A673 (cell line): ENCODE data around the gene TRIM38. TPM values are rescaled to one million over a fixed set of nuclear protein-coding genes. Genes with fewer than 3 reads are reported as not detected.
"Not testable (repeated sequence)": the region's sequence is repeated elsewhere in the genome, so short reads cannot be mapped to it uniquely, and the experiment has no call there.

Experiments
- BruUV-seq: library from RNA; stranded (reverse); fragments of 400-500 nt; replicated peaks from 2 replicates; lab custom pipeline; 2021; lab: Mats Ljungman, UMichigan
- CTCF ChIA-PET: fragments of 300-600 bp; sonication (Branson Sonifier 250); formaldehyde crosslinking; loops from one replicate; lab custom pipeline; 2022; ENCODE audit warnings: antibody characterized with exemption; lab: Charles Lee
- POLR2A ChIA-PET: fragments of 300-600 bp; sonication (Branson Sonifier 250); formaldehyde crosslinking; loops from one replicate; lab custom pipeline; 2022; ENCODE audit warnings: antibody characterized with exemption; ENCODE audit not compliant: low non-redundant PET; lab: Charles Lee
- DNase-seq: peaks from one replicate; pipeline ENCODE4 v3.0.0-alpha.2; 2015; ENCODE audit warnings: low spot score
- H3K27ac ChIP-seq: fragments of 200-600 bp; sonication (generic); 2 replicates; pipeline ENCODE4 v1.5.1; 2016; ENCODE audit warnings: mixed run types, low read depth, mild to moderate bottlenecking, mixed read lengths, antibody characterized with exemption, low read length; ENCODE audit not compliant: poor library complexity, severe bottlenecking
- H3K27me3 ChIP-seq: fragments of 200-600 bp; sonication (generic); replicated peaks from 2 replicates; pipeline ENCODE4 v1.6.1; 2017; ENCODE audit warnings: mixed run types, low read depth, mild to moderate bottlenecking, mixed read lengths, antibody characterized with exemption, low read length; ENCODE audit not compliant: insufficient read depth, poor library complexity
- H3K36me3 ChIP-seq: fragments of 200-600 bp; sonication (generic); 2 replicates; pipeline ENCODE4 v1.6.1; 2016; ENCODE audit warnings: mixed run types, mild to moderate bottlenecking, mixed read lengths, antibody characterized with exemption, low read length; ENCODE audit not compliant: insufficient read depth, poor library complexity, severe bottlenecking
- H3K4me1 ChIP-seq: fragments of 200-600 bp; sonication (generic); 2 replicates; pipeline ENCODE4 v1.6.1; 2017; ENCODE audit warnings: mixed run types, mild to moderate bottlenecking, mixed read lengths, antibody characterized with exemption, low read length; ENCODE audit not compliant: insufficient read depth, poor library complexity, severe bottlenecking
- H3K4me3 ChIP-seq: fragments of 200-600 bp; sonication (generic); 2 replicates; pipeline ENCODE4 v1.5.1; 2016; ENCODE audit warnings: low read depth, mixed run types, mild to moderate bottlenecking, mixed read lengths, low read length; ENCODE audit not compliant: poor library complexity, severe bottlenecking
- H3K9me3 ChIP-seq: fragments of 200-600 bp; sonication (generic); 2 replicates; pipeline ENCODE4 v1.6.1; 2016; ENCODE audit warnings: mixed run types, low read depth, mild to moderate bottlenecking, mixed read lengths, antibody characterized with exemption, low read length; ENCODE audit not compliant: poor library complexity, severe bottlenecking
- EZH2 ChIP-seq: fragments of 200-600 bp; sonication (generic); IDR thresholded peaks from 2 replicates; pipeline ENCODE4 v1.6.1; 2017; ENCODE audit warnings: borderline replicate concordance, low read depth, mild to moderate bottlenecking, mixed read lengths, antibody characterized with exemption, low read length; ENCODE audit not compliant: poor library complexity, severe bottlenecking
- intact Hi-C: fragments of 100-400 bp; cut with micrococcal nuclease; formaldehyde crosslinking; loops from one replicate; pipeline ENCODE4 v1.10.0; 2022; ENCODE audit not compliant: unreplicated experiment
- total RNA-seq: library from RNA; stranded (reverse); gene quantifications from 2 replicates; pipeline ENCODE4 v1.2.3, GENCODE V29; 2021
- TF ChIP-seq, protein P1 (sequence below): fragments of 300-800, 200-600 bp; sonication (generic); conservative IDR thresholded peaks from 2 replicates; pipeline ENCODE4 v1.5.1; 2017; ENCODE audit warnings: low read depth, mild to moderate bottlenecking, antibody characterized with exemption, low read length, moderate library complexity, mixed read lengths

Gene TRIM38
- total RNA-seq, 1 experiment from 2014 or later: 9.7 TPM

DNA sequence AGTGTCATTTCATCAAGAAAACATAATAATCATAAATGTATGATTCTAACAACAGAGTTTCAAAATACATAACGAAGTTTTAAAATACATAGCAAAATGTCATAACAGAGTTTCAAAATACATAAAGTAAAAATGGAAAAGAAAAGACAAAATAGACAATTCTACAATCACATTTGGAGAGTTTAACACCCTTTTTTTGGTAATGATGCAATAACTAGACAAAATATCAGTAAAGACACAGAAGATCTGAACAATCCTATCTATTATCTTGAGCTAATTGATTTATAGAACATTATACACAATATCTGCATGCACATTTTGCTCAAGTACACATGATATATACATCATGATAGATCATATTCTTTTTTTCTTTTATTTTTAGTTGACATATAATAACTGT is 18.7 kb upstream of the TRIM38 start:
- no peaks in the 10 kb centered on the region for H3K9me3 ChIP-seq
- H3K27ac ChIP-seq: no peak overlapping the region
- no peaks in the 10 kb centered on the region for H3K4me1 ChIP-seq
- H3K4me3 ChIP-seq: no peak overlapping the region
- no peaks in the 10 kb centered on the region for H3K27me3 ChIP-seq
- intact Hi-C loops: no loop called here
- ChIA-PET CTCF (no interaction called here), POLR2A (no interaction called here)
- DNase-seq: no peak
- no peaks in the 10 kb centered on the region for H3K36me3 ChIP-seq
- BruUV-seq: no TSS peak
- TF ChIP-seq, protein P1, sequence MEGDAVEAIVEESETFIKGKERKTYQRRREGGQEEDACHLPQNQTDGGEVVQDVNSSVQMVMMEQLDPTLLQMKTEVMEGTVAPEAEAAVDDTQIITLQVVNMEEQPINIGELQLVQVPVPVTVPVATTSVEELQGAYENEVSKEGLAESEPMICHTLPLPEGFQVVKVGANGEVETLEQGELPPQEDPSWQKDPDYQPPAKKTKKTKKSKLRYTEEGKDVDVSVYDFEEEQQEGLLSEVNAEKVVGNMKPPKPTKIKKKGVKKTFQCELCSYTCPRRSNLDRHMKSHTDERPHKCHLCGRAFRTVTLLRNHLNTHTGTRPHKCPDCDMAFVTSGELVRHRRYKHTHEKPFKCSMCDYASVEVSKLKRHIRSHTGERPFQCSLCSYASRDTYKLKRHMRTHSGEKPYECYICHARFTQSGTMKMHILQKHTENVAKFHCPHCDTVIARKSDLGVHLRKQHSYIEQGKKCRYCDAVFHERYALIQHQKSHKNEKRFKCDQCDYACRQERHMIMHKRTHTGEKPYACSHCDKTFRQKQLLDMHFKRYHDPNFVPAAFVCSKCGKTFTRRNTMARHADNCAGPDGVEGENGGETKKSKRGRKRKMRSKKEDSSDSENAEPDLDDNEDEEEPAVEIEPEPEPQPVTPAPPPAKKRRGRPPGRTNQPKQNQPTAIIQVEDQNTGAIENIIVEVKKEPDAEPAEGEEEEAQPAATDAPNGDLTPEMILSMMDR: no peak
- no peak for TF ChIP-seq EZH2

DNA sequence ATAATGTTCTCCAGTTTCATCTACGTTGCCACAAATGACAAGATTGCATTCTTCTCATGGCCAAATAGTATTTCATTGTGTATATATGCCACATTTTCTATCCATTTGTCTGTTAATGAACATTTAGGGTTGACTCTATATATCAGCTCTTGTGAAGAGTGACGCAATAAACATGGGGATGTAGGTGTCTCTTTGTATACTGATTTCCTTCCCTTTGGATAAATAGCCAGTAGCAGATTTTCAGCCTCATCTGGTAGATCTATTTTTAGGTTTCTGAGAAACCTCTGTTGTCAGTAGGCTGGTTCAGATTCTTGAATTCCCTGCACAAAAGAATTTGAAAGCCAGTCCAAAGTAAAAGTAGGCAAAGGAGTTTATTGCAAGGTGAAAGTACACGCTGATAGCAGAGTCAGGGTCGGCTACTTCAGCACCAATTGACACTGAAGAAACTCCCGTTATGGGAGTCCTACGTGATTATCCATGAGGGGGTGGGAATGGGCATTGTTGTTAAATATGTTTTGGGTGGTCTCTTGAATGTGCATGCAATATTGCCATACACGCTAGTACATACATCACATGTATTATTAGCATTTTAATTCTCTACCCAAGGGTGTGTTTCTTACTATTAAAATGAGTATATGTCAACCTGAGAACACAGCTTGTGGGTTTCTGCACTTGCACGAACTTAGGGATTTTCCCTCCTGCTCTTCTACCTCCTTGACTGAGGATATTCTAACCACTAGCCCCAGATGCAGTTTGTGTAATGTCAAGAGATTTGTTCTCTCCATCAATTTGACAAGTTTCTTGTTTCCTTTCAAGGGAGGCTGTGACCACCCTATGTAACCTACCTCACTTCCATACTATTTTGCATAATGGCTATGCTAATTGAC is 17.7 kb upstream of the TRIM38 start:
- no TSS peak for BruUV-seq
- no peaks in the 10 kb centered on the region for H3K9me3 ChIP-seq
- no peaks in the 10 kb centered on the region for H3K4me1 ChIP-seq
- CTCF ChIA-PET: no interaction called here
- POLR2A ChIA-PET: no interaction called here
- H3K27me3 ChIP-seq: no peaks in the 10 kb centered on the region
- TF ChIP-seq EZH2: no peak
- TF ChIP-seq, protein P1: no peak
- H3K36me3 ChIP-seq: no peaks in the 10 kb centered on the region
- intact Hi-C loops: no loop called here
- no peak for DNase-seq
- H3K4me3 ChIP-seq: no peak overlapping the region
- H3K27ac ChIP-seq: no peak overlapping the region

DNA sequence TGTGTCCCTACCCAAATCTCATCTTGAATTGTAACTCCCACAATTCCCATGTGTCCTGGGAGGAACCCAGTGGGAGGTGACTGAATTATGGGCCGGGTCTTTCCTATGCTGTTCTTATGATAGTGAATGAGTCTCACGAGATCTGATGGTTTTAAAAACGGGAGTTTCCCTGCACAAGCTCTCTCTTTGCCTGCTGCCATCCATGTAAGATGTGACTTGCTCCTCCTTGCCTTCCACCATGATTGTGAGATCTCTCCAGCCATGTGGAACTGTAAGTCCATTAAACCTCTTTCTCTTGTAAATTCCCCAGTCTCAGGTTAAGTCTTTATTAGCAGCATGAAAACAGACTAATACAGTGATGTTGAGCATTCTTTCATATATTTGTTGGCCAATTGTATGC is 16.9 kb upstream of the TRIM38 start:
- POLR2A ChIA-PET, H3K4me1 ChIP-seq, H3K27me3 ChIP-seq, CTCF ChIA-PET, H3K4me3 ChIP-seq, H3K9me3 ChIP-seq, DNase-seq, H3K27ac ChIP-seq, intact Hi-C loops, H3K36me3 ChIP-seq, BruUV-seq: not testable (repeated sequence)
